ENCODE results near the gene DENND6A. TPM values are rescaled to one million over a fixed set of nuclear protein-coding genes. Genes with fewer than 3 reads are reported as not detected.

DENND6A gene
- total and polyA plus RNA-seq, 2 of the 13 experiments (the other 11 are each of a cell fraction or from before 2014, with no cell fraction given): 9.4 to 11.1 TPM

- no peak for TF ChIP-seq TFE3 (CRISPR knock-in tag; IDR thresholded peaks at IDR 0.05)
- 0 out of 2 replicates have a peak, but pooled peaks have one; percentile 63 for TF ChIP-seq ZNF792 (CRISPR knock-in tag; IDR thresholded peaks at IDR 0.05)
- TF ChIP-seq GPBP1L1 (CRISPR knock-in tag; IDR thresholded peaks at IDR 0.05): no peak
Measured at GRCh38 chr3:57692396-57693147, at the start of gene DENND6A (continued).

- intact Hi-C loops (cut with micrococcal nuclease; ENCODE audit: unreplicated experiment) (no loop called here), in situ Hi-C loops (cut with HindIII; ENCODE audit: extremely low pct_ligation_motif_present, low pct_unique_long_range_greater_than_20kb) (no loop called here)
- Histone ChIP-seq H4K20me1 (ENCODE audit: insufficient read depth, low read length) (no peaks in the 10 kb centered on the region), H2AFZ (ENCODE audit: low read length) (no peak overlapping the region), H3K79me2 (ENCODE audit: insufficient read depth, low read length) (no peaks in the 10 kb centered on the region), H3K4me2 (ENCODE audit: low read depth, low read length) (no peak overlapping the region), H3K9me3 (ENCODE audit: low read length) (no peaks in the 10 kb centered on the region), H3K4me3 (replicated peaks in 1 of 3; ENCODE audit: insufficient read depth in 1 of 3, low read depth in 2 of 3, low read length in 3 of 3) (no peak overlapping the region), H3K36me3 (replicated peaks in 1 of 2; ENCODE audit: control insufficient read depth in 1 of 2, insufficient read depth in 2 of 2, low read length in 2 of 2) (no peaks in the 10 kb centered on the region), H3K9ac (ENCODE audit: insufficient read depth, low read depth, low read length) (no peak overlapping the region), H3K27me3 (ENCODE audit: control insufficient read depth in 1 of 2, insufficient read depth in 2 of 2, low read length in 2 of 2) (no peaks in the 10 kb centered on the region), H3K4me1 (ENCODE audit: insufficient read depth, low read length) (peaks cover 30% of the 10 kb centered on the region), H3K27ac (ENCODE audit: extremely low read length, insufficient read depth, low read length) (no peak overlapping the region)
- POLR2A ChIA-PET: no interaction called here
- no peak for FAIRE-seq
- no peak for DNase-seq (ENCODE audit: low spot score)
- CTCF ChIA-PET (ENCODE audit: low intra/inter-chr PET ratio, low total read pairs): no interaction called here
- ATAC-seq: no peak
- BruUV-seq (replicated peaks): no TSS peak
- 60% methylated on average over 5 of the region's 5 CpGs for WGBS (ENCODE audit: low lambda C conversion rate)
- TF ChIP-seq ZNF552 (CRISPR knock-in tag; IDR thresholded peaks at IDR 0.05; ENCODE audit: borderline replicate concordance) (no peak), ZNF253 (CRISPR knock-in tag; IDR thresholded peaks at IDR 0.05; ENCODE audit: borderline replicate concordance) (no peak), ZEB1 (IDR thresholded peaks at IDR 0.05; ENCODE audit: insufficient replicate concordance, low read depth) (no peak), RBFOX2 (IDR thresholded peaks at IDR 0.05; ENCODE audit: low read depth, low read length) (no peak), TERF1 (CRISPR knock-in tag; IDR thresholded peaks at IDR 0.05) (no peak), ZNF737 (CRISPR knock-in tag; IDR thresholded peaks at IDR 0.05; ENCODE audit: borderline replicate concordance) (no peak), PREB (CRISPR knock-in tag; IDR thresholded peaks at IDR 0.05) (no peak), TEAD3 (CRISPR knock-in tag; optimal IDR thresholded peaks at IDR 0.05; ENCODE audit: borderline replicate concordance) (no peak), HIC2 (CRISPR knock-in tag; IDR thresholded peaks at IDR 0.05; ENCODE audit: low read depth) (no peak), PBX2 (CRISPR knock-in tag; IDR thresholded peaks at IDR 0.05) (no peak), TEAD2 (CRISPR knock-in tag; IDR thresholded peaks at IDR 0.05) (no peak), MIXL1 (CRISPR knock-in tag; IDR thresholded peaks at IDR 0.05) (no peak)
Measured at GRCh38 chr3:57740027-57740426, 47.1 kb upstream of the DENND6A start.
